GM12865 (cell line): ENCODE data around the gene DMWD.
A peak's percentile ranks its signal among the peaks of the same experiment; 100 is the strongest.

Experiments used
- DNase-seq: peaks from one replicate; pipeline ENCODE4 v3.0.0; 2010; ENCODE audit warnings: low read depth
- H3K4me3 ChIP-seq: 2 replicates; pipeline ENCODE4 v1.5.1; 2011; ENCODE audit warnings: mild to moderate bottlenecking, low read depth, low read length, control low read depth
- TF ChIP-seq, protein P1 (sequence below): IDR thresholded peaks from 2 replicates; pipeline ENCODE4 v1.5.1; 2011; ENCODE audit warnings: low read length, control low read depth, low read depth, inconsistent platforms; ENCODE audit not compliant: insufficient read depth; ENCODE audit errors: missing control alignments

DMWD gene

DNA sequence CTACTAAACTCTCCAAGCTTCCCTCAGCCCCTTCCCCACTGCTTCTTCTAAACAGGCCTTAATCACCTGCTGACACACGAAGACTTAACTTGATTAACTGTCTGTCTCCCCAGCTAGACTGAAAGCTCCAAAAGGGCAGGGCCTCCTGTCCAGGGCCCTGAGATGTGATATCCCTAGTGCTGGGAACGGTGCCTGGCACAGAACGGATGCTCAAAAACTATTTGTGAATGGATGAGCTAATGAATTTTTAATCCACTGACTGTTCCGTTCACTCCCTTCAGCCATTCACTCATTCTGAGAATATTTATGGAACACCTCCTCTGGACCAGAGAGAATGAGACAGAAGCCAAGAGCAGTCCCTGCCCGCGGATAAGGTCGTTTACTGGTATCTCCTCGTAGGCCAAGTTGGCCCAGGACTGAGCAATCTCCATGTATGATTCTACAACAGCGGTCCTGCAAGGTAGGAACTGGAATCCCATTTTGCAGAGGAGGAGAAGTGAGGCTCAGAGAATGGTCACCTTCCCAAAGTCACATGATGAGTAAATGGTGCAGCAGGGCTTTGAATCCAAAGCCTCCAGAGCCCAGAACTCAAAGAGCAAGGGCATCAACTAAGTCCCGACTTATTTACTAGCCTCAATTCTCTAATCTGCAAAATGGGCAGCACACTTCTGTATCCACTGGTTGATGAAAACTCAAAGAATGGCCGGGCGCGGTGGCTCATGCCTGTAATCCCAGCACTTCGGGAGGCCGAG is 3.4 kb downstream of the DMWD start:
- no peak overlapping the region for H3K4me3 ChIP-seq
- DNase-seq = peak; percentile 0
- TF ChIP-seq, protein P1, sequence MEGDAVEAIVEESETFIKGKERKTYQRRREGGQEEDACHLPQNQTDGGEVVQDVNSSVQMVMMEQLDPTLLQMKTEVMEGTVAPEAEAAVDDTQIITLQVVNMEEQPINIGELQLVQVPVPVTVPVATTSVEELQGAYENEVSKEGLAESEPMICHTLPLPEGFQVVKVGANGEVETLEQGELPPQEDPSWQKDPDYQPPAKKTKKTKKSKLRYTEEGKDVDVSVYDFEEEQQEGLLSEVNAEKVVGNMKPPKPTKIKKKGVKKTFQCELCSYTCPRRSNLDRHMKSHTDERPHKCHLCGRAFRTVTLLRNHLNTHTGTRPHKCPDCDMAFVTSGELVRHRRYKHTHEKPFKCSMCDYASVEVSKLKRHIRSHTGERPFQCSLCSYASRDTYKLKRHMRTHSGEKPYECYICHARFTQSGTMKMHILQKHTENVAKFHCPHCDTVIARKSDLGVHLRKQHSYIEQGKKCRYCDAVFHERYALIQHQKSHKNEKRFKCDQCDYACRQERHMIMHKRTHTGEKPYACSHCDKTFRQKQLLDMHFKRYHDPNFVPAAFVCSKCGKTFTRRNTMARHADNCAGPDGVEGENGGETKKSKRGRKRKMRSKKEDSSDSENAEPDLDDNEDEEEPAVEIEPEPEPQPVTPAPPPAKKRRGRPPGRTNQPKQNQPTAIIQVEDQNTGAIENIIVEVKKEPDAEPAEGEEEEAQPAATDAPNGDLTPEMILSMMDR = no peak

DNA sequence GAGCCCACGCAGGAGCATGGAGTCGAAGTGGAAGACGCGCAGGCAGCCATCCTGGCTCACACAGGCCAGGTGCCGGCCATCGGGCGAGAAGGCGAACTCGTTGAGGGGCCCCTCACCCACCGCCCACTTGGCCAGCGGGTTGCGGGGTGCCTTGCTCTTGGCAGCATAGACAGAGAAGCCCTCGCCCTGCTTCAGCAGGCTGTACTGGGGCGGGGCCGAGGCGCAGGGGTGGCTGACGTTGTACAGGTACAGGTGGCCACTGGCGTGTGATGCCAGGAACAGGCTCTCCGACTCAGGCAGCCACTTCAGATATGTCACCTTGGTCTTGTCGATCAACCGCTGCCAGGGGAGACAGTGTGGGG is 6.1 kb downstream of the DMWD start:
- H3K4me3 ChIP-seq = no peak overlapping the region
- DNase-seq = no peak
- TF ChIP-seq, protein P1 = no peak

DNA sequence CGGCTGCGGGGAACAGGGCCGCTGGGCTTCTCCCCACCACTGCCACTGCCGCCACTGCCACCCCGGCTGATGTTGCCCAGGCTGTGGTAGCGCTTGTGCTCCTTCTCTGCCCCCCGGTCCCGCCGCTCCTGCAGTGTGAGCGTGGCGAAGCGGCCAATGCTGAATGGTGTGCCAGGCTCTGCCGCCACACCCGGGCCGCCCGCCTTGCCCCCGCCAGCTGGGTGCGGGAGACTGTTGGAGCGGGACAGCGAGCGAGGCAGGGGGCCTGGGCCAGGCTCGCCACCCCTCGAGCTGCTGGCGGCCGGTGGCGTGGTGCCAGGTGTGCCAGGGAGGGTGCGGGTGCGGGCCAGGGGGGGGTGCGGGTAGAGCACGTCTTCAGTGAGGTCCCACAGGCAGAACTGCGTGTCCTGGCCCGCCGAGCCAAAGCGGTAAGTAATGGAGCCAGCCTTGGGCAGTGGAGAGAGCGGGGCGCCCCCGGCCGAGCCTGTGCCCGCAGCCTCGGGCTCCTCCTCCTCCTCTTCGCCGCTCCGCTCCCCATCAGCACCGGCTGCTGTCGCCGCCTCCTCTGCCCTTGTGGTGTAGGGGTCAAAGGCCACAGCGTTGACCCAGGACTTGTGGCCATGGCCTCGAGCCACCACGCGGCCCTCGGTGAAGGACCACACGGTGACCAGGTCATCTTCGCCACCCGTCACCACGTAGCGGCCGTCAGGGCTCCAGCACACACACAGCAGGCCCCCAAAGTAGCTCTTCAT is 6.7 kb downstream of the DMWD start:
- TF ChIP-seq, protein P1 = no peak
- H3K4me3 ChIP-seq = no peak overlapping the region
- DNase-seq = peak; percentile 6

DNA sequence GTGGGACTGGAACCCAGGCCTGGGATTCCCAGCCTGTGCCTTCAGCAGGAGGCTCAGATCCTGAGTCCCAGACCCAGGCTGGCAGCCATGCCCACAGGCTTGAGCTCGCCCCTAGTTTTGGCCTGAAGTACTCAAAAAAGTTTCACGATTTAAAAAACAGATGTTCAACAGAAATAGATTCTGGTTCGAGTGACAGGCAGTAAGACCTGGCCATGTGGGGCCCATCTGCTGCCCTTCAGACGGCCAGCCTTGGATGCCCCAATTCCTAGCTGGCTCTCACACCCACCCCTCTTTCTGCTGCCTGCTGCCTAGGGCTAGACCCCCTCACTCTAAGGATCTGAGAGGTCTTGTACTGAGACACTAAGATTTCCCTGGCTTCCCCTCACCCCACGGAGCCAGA is 7.5 kb downstream of the DMWD start:
- H3K4me3 ChIP-seq = no peak overlapping the region
- TF ChIP-seq, protein P1 = no peak
- peak; percentile 0 for DNase-seq

DNA sequence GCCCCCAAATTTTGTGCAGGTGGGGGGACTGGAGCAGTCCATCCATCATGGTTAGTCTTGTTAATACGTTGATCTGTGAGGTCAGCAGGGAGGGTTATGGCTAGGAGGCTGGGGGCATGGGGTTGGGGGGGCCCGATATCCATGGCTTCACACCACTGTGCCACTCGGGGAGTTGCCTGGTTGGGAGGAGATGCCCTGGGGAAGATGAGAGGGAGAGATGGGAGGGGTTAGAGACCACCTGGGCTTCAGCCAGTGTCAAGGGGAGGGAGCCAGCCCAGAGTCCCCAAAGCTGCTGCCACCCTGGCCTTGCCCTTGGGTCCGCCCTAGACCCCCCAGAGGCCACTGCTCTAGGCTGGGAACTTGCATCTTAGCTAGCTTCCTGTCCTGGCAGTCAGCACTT is 8.5 kb downstream of the DMWD start:
- H3K4me3 ChIP-seq = no peak overlapping the region
- DNase-seq = peak; percentile 1
- TF ChIP-seq, protein P1 = no peak

DNA sequence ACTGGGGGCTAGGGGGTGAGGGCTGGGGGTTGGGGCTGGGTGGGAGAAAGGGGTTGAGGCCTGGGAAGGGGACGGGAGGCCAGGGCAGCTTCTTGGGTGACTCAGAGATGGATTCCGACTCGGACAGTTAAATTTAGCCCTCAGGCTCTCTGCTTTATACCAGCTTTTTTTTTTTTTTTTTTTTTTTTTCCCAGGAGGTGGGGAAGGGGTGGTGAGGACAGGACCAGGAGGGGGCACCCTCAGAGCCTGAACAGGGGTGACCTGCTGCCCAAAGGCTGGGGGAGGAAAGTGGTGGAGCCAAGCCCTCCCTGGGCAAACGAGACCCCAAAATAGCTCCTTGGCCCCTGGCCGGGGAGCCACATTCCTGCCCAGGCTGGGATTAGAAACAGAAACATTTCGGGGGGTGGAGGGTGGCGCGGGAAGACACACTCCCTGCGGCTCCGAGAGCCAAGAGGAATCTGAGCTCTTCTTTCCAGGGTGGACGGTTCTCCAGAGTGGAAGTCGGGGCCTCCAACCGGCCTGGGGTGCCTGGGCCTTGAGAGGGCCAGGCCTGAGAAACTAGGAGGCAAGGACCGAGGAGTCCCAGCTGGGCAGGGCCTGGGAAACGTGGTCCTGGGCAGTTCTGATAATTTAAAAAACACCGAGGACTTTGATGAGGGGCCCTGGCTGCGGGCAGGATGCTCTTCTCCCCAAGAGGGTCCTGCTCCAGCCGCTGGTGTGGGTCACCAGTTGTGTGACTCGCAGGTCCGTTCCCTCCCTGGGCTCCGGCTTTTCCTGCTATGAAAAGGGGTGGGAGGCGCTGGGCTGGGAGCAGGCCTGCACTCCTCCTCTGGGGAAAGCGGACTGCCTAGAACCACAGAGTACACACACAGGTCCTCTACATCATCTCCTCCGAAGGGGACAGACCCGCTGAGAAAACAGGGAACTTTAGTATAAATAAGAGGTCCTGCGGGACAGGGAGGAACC is 9.5 kb downstream of the DMWD start:
- TF ChIP-seq, protein P1 = no peak
- DNase-seq = no peak
- no peak overlapping the region for H3K4me3 ChIP-seq
